ENCODE data around the gene NHSL2. TPM values are rescaled to one million over a fixed set of nuclear protein-coding genes. Genes with fewer than 3 reads are reported as not detected.

NHSL2 gene
- total RNA-seq, 1 experiment from 2014 or later = 0.07 TPM

GRCh38 chrX:72026341-72027023 is 115.8 kb downstream of the NHSL2 start:
- Histone ChIP-seq H4K20me1 (ENCODE audit: low read length) (no peaks in the 10 kb centered on the region), H3K4me2 (ENCODE audit: low read length) (no peak overlapping the region), H3F3A (ENCODE audit: low read length, unreplicated experiment) (peaks cover 4% of the 10 kb centered on the region), H3K27me3 (ENCODE audit: low read length) (no peaks in the 10 kb centered on the region), H3K79me2 (ENCODE audit: low read length) (no peaks in the 10 kb centered on the region), H3K9me2 (replicated peaks; ENCODE audit: low read length) (no peaks in the 10 kb centered on the region), H3K4me1 (ENCODE audit: insufficient read depth, low read length) (peaks cover 40% of the 10 kb centered on the region), H3K36me3 (ENCODE audit: low read depth, low read length) (no peaks in the 10 kb centered on the region), H2AFZ (ENCODE audit: low read length) (no peak overlapping the region), H3K4me3 (ENCODE audit: low read length) (no peak overlapping the region), H3K27ac (ENCODE audit: low read length) (no peak overlapping the region), H3K9me3 (ENCODE audit: low read length) (no peaks in the 10 kb centered on the region), H3K9ac (ENCODE audit: low read length) (no peak overlapping the region)
- BruUV-seq (replicated peaks) = no TSS peak
- intact Hi-C loops (cut with micrococcal nuclease) = no loop called here
- DNase-seq = peak; percentile 33
- ChIA-PET CTCF (no interaction called here), POLR2A (ENCODE audit: unreplicated experiment) (no interaction called here)
- TF ChIP-seq CTCF (conservative IDR thresholded peaks at IDR 0.05; ENCODE audit: low read depth, low read length) (no peak), EZH2phosphoT487 (IDR thresholded peaks at IDR 0.05; ENCODE audit: borderline replicate concordance, low read length) (no peak), EZH2 (IDR thresholded peaks at IDR 0.05; ENCODE audit: low read length, unreplicated experiment) (no peak)
- no peak for ATAC-seq

DNA sequence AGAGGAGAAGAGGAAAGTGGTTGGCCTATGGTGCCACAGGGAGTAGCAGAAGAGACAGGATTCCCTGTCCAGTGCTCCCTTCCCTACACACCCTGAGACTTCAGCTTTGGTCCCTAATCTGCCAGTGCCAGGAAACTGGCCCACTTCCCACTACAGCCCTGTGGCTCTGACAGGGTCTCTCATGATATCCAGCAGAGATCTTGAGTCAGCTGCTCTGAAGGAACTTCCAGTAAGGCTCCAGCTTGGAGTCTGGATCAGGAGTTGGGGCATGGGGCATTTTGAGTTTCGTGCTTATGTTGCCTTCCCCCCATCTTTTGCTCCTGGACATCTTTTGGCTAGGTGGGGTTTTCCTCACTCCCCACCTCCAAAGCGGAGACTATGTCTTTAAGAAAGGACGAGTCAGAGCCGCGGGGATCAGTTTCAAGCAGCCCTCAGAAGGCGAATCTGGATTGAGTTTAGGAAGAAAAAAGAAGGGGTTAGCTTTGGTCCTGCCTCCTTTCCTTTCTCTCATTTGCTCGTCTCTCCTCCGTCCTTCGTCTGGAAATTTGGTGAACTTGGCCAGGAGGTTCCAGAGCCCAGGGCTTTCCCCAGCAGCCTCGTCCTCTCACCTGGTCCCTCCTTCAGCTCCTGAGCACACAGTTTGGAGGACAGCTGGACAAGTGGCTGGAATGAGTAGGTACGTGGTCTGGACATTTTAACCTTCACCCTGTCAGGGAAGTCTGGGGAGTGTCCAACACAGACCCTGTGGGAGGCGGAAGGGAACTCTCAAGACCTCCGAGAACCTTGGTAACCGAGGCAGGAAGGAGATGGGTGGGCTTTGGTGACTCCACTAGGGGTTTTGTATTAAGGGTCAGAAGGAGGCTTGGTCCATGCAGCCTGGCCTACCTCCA is 116.6 kb downstream of the NHSL2 start:
- CTCF ChIA-PET = no interaction called here
- no peaks in the 10 kb centered on the region for H3K36me3 ChIP-seq (ENCODE audit: low read depth, low read length)

More for the DNA sequence above, 116.6 kb downstream of the NHSL2 start:
- H3K4me3 ChIP-seq (ENCODE audit: low read length) = no peak overlapping the region
- BruUV-seq (replicated peaks) = no TSS peak
- TF ChIP-seq EZH2 (IDR thresholded peaks at IDR 0.05; ENCODE audit: low read length, unreplicated experiment) (no peak), EZH2phosphoT487 (IDR thresholded peaks at IDR 0.05; ENCODE audit: borderline replicate concordance, low read length) (no peak), CTCF (conservative IDR thresholded peaks at IDR 0.05; ENCODE audit: low read depth, low read length) (no peak)
- no peaks in the 10 kb centered on the region for H4K20me1 ChIP-seq (ENCODE audit: low read length)
- H3K9me2 ChIP-seq (replicated peaks; ENCODE audit: low read length) = no peaks in the 10 kb centered on the region
- no peak overlapping the region for H2AFZ ChIP-seq (ENCODE audit: low read length)
- no peaks in the 10 kb centered on the region for H3K27me3 ChIP-seq (ENCODE audit: low read length)
- H3K9ac ChIP-seq (ENCODE audit: low read length) = no peak overlapping the region
- intact Hi-C loops (cut with micrococcal nuclease) = no loop called here
- no peak overlapping the region for H3K27ac ChIP-seq (ENCODE audit: low read length)
- H3K9me3 ChIP-seq (ENCODE audit: low read length) = no peaks in the 10 kb centered on the region
- H3F3A ChIP-seq (ENCODE audit: low read length, unreplicated experiment) = peaks cover 4% of the 10 kb centered on the region
- no peak overlapping the region for H3K4me2 ChIP-seq (ENCODE audit: low read length)
- ATAC-seq (no peak), DNase-seq (no peak)
- peaks cover 43% of the 10 kb centered on the region for H3K4me1 ChIP-seq (ENCODE audit: insufficient read depth, low read length)
- POLR2A ChIA-PET (ENCODE audit: unreplicated experiment) = interaction anchor here (0.6 kb wide), 1 partner anchor 219 kb away, joined by 3 read pairs; no protein-coding TSS in a partner anchor
- H3K79me2 ChIP-seq (ENCODE audit: low read length) = no peaks in the 10 kb centered on the region
